ENCODE measurements around the gene GNG10. TPM values are rescaled to one million over a fixed set of nuclear protein-coding genes. Genes with fewer than 3 reads are reported as not detected.

Gene GNG10
- total and polyA plus RNA-seq, 2 of the 4 experiments (the other 2 are of a cell fraction): 48.8 to 72.7 TPM

GRCh38 chr9:111621895-111622480 is 39.4 kb upstream of the GNG10 start (continued):
- TF ChIP-seq MAZ (IDR thresholded peaks at IDR 0.05; ENCODE audit: borderline replicate concordance, low read depth, low read length): no peak

GRCh38 chr9:111622626-111623025 is 38.8 kb upstream of the GNG10 start:
- Histone ChIP-seq H4K8ac (ENCODE audit: low read depth in 2 of 2, low read length in 2 of 2) (no peak overlapping the region), H3K27ac (ENCODE audit: insufficient read depth, low read length) (no peak overlapping the region), H2BK20ac (ENCODE audit: low read depth, low read length) (no peak overlapping the region), H3K36me3 (ENCODE audit: control insufficient read depth, insufficient read depth, low read length) (no peaks in the 10 kb centered on the region), H3K56ac (ENCODE audit: extremely low read depth, insufficient read depth, low read length) (no peak overlapping the region), H3K4me3 (ENCODE audit: insufficient read depth, low read depth, low read length) (no peak overlapping the region), H2BK15ac (ENCODE audit: low read depth, low read length) (no peak overlapping the region), H4K20me1 (ENCODE audit: insufficient read depth, low read length) (no peaks in the 10 kb centered on the region), H3K4me2 (ENCODE audit: low read depth, low read length) (no peak overlapping the region), H4K91ac (ENCODE audit: insufficient read depth, low read depth, low read length) (no peak overlapping the region), H3K4ac (ENCODE audit: low read depth, low read length) (no peak overlapping the region), H3K23ac (ENCODE audit: low read depth, low read length) (no peak overlapping the region), H2AK5ac (ENCODE audit: low read depth, low read length) (no peak overlapping the region), H2AFZ (replicated peaks; ENCODE audit: low read length, poor library complexity) (no peak overlapping the region), H2AK9ac (replicated peaks; ENCODE audit: low read depth, low read length, poor library complexity) (no peak overlapping the region), H3K79me1 (ENCODE audit: low read depth in 1 of 2, low read length in 2 of 2) (no peaks in the 10 kb centered on the region), H4K5ac (ENCODE audit: low read depth, low read length) (no peak overlapping the region), H3K18ac (ENCODE audit: low read depth, low read length) (no peak overlapping the region), H3K9me3 (ENCODE audit: control insufficient read depth, insufficient read depth, low read length) (no peaks in the 10 kb centered on the region), H3K9me1 (ENCODE audit: insufficient read depth, low read length) (no peaks in the 10 kb centered on the region), H3K27me3 (ENCODE audit: control insufficient read depth, insufficient read depth, low read length) (no peaks in the 10 kb centered on the region), H3K4me1 (ENCODE audit: control insufficient read depth, insufficient read depth, low read length) (peaks cover 2% of the 10 kb centered on the region; the same call in 1 of the 2 replicates), H2BK120ac (ENCODE audit: low read depth, low read length) (no peak overlapping the region), H3K14ac (replicated peaks; ENCODE audit: low read depth, low read length) (no peak overlapping the region), H2BK5ac (ENCODE audit: low read depth, low read length, poor library complexity, severe bottlenecking) (no peak overlapping the region), H3K9ac (ENCODE audit: low read depth, low read length) (no peak overlapping the region)
- ChIA-PET POLR2A (ENCODE audit: unreplicated experiment) (interaction anchor here (1.1 kb wide), 1 partner anchor 25 kb away, joined by 3 read pairs; no protein-coding TSS in a partner anchor), CTCF (no interaction called here)
- DNase-seq (peak; percentile 83), ATAC-seq (ENCODE audit: low read depth) (peak; percentile 60)
- WGBS, 2 experiments (ENCODE audit: extremely low coverage in 2 of 2, insufficient read length in 1 of 2): no CpG with 5 or more reads among the region's 3 CpGs
- no TSS peak for BruUV-seq (replicated peaks)
- TF ChIP-seq NFE2L2 (IDR thresholded peaks at IDR 0.05; ENCODE audit: low read depth, low read length) (no peak), RCOR1 (IDR thresholded peaks at IDR 0.05; ENCODE audit: insufficient replicate concordance, low read length) (no peak), USF2 (IDR thresholded peaks at IDR 0.05; ENCODE audit: low read depth, low read length) (no peak), CHD1 (IDR thresholded peaks at IDR 0.05; ENCODE audit: low read depth, low read length) (no peak), SMC3 (IDR thresholded peaks at IDR 0.05; ENCODE audit: low read depth, low read length) (no peak), FOS (IDR thresholded peaks at IDR 0.05; ENCODE audit: low read depth, low read length) (peak; percentile 69; the same call in 1 of the 2 replicates), CEBPB (IDR thresholded peaks at IDR 0.05; ENCODE audit: low read depth, low read length) (peak; percentile 98), MXI1 (IDR thresholded peaks at IDR 0.05; ENCODE audit: borderline replicate concordance, low read depth, low read length) (no peak), POLR2A (IDR thresholded peaks at IDR 0.05; ENCODE audit: low read depth, low read length) (no peak)
- in situ Hi-C loops (cut with MboI; ENCODE audit: low sequenced_read_pairs): no loop called here
- dilution Hi-C loops (cut with HindIII; ENCODE audit: low sequenced_read_pairs, unreplicated experiment): no loop called here
- intact Hi-C loops (cut with micrococcal nuclease): loop anchor here (1.0 to 10.0 kb wide), 2 partner anchors 24 to 168 kb away; no protein-coding TSS in a partner anchor

Measured in IMR-90 (cell line).